HepG2 (cell line): ENCODE results near the gene CD4. TPM values are rescaled to one million over a fixed set of nuclear protein-coding genes. Genes with fewer than 3 reads are reported as not detected.

Experiments
- ATM ChIP-seq: fragments of 450-650 bp; IDR thresholded peaks from 2 replicates; pipeline ENCODE4 v1.7.1; 2017; ENCODE audit warnings: mild to moderate bottlenecking, borderline replicate concordance
- BCL6 ChIP-seq: IDR thresholded peaks from 2 replicates; pipeline ENCODE4 v1.6.1; 2016; ENCODE audit warnings: missing genetic modification reagents, missing compliant biosample characterization
- DMAP1 ChIP-seq: IDR thresholded peaks from 2 replicates; pipeline ENCODE4 v1.6.1; 2016
- FOXP1 ChIP-seq, 2 experiments: fragments of 450-650 bp in 1 of 2; IDR thresholded peaks; 2 replicates each; pipeline ENCODE4 v1.6.1; 2017 to 2018; ENCODE audit warnings: antibody characterized with exemption in 1 of 2
- GTF3A ChIP-seq: sonication (generic); formaldehyde crosslinking; conservative IDR thresholded peaks from 2 replicates; pipeline ENCODE4 v1.4.0; 2020; ENCODE audit warnings: mild to moderate bottlenecking, missing genetic modification reagents
- HNF4G ChIP-seq, 2 experiments: sonication (generic) in 1 of 2; formaldehyde crosslinking in 1 of 2; IDR thresholded peaks; 2 replicates each; pipeline versions ENCODE4 v1.4.0 to v1.6.1; 2011 to 2020; ENCODE audit warnings: borderline replicate concordance in 2 of 2, low read depth in 2 of 2, mild to moderate bottlenecking in 2 of 2, low read length in 1 of 2, missing genetic modification reagents in 1 of 2, moderate library complexity in 1 of 2
- KDM4B ChIP-seq: sonication (generic); formaldehyde crosslinking; IDR thresholded peaks from 2 replicates; pipeline ENCODE4 v1.4.0; 2020; ENCODE audit warnings: missing genetic modification reagents
- KMT2B ChIP-seq: IDR thresholded peaks from 2 replicates; pipeline ENCODE4 v1.6.1; 2016; ENCODE audit warnings: missing genetic modification reagents, missing compliant biosample characterization
- MIER2 ChIP-seq: IDR thresholded peaks from 2 replicates; pipeline ENCODE4 v1.6.1; 2016; ENCODE audit warnings: missing biosample characterization, missing genetic modification reagents
- NFE2 ChIP-seq: sonication (generic); formaldehyde crosslinking; IDR thresholded peaks from 2 replicates; pipeline ENCODE4 v1.4.0; 2020; ENCODE audit warnings: missing genetic modification reagents
- REL ChIP-seq: sonication (generic); formaldehyde crosslinking; conservative IDR thresholded peaks from 2 replicates; pipeline ENCODE4 v1.8.0; 2022; ENCODE audit warnings: mild to moderate bottlenecking, missing genetic modification reagents, moderate library complexity
- RERE ChIP-seq: IDR thresholded peaks from 2 replicates; pipeline ENCODE4 v1.6.1; 2016; ENCODE audit warnings: low read depth, missing genetic modification reagents, missing compliant biosample characterization
- SRSF1 ChIP-seq: fragments of 200-400 bp; formaldehyde crosslinking; optimal IDR thresholded peaks from 2 replicates; pipeline ENCODE3; 2017; ENCODE audit warnings: mild to moderate bottlenecking, low read depth, low read length, moderate library complexity
- XBP1 ChIP-seq: sonication (generic); formaldehyde crosslinking; IDR thresholded peaks from 2 replicates; pipeline ENCODE4 v1.5.0; 2020; ENCODE audit warnings: missing genetic modification reagents
- ZC3H13 ChIP-seq: sonication (generic); formaldehyde crosslinking; IDR thresholded peaks from 2 replicates; pipeline ENCODE4 v1.8.1; 2023; ENCODE audit warnings: mild to moderate bottlenecking, missing genetic modification reagents, moderate library complexity
- ZFP41 ChIP-seq: sonication (generic); formaldehyde crosslinking; IDR thresholded peaks from 2 replicates; pipeline ENCODE4 v1.4.0; 2020; ENCODE audit warnings: mild to moderate bottlenecking, missing genetic modification reagents, borderline replicate concordance
- ZKSCAN8 ChIP-seq: IDR thresholded peaks from 2 replicates; pipeline ENCODE4 v1.6.1; 2016; ENCODE audit warnings: borderline replicate concordance, missing genetic modification reagents, missing compliant biosample characterization
- ZNF281 ChIP-seq: sonication (generic); formaldehyde crosslinking; IDR thresholded peaks from 2 replicates; pipeline ENCODE4 v1.4.0; 2020; ENCODE audit warnings: missing genetic modification reagents, borderline replicate concordance
- ZNF484 ChIP-seq: sonication (generic); formaldehyde crosslinking; IDR thresholded peaks from 2 replicates; pipeline ENCODE4 v1.5.1; 2020; ENCODE audit warnings: mild to moderate bottlenecking, low read depth, missing genetic modification reagents, borderline replicate concordance
- ZNF501 ChIP-seq: sonication (generic); formaldehyde crosslinking; IDR thresholded peaks from 2 replicates; pipeline ENCODE4 v1.5.1; 2020; ENCODE audit warnings: mild to moderate bottlenecking, moderate library complexity, missing genetic modification reagents
- ZNF747 ChIP-seq: sonication (generic); formaldehyde crosslinking; IDR thresholded peaks from 2 replicates; pipeline ENCODE4 v1.8.1; 2023; ENCODE audit warnings: missing genetic modification reagents, mild to moderate bottlenecking, borderline replicate concordance
- ZNF768 ChIP-seq: sonication (generic); formaldehyde crosslinking; IDR thresholded peaks from 2 replicates; pipeline ENCODE4 v1.4.0; 2020; ENCODE audit warnings: missing genetic modification reagents
- ZNF790 ChIP-seq: sonication (generic); formaldehyde crosslinking; IDR thresholded peaks from 2 replicates; pipeline ENCODE4 v1.8.0; 2022; ENCODE audit warnings: missing genetic modification reagents, mild to moderate bottlenecking, borderline replicate concordance
- polyA plus RNA-seq, 8 experiments: library from polyadenylated mRNA; depleted of rRNA in 3 of 8; stranded (reverse) in 7 of 8; unstranded in 1 of 8; fragments of >200 nt; fragmentation: Illumina TruSeq in 4 of 8; extraction: Trizol in 4 of 8; gene quantifications; 2 replicates each; pipeline versions ENCODE4 v1.2.1 to v1.2.3, GENCODE V29; 2011 to 2016; ENCODE audit warnings: low read depth in 4 of 8, missing spikeins in 1 of 8, mixed read lengths in 1 of 8; ENCODE audit not compliant: insufficient read depth in 1 of 8
- total RNA-seq, 5 experiments: library from RNA; depleted of rRNA; stranded (reverse); fragments of >200 nt; fragmentation: Illumina TruSeq; extraction: Trizol; gene quantifications; 2 replicates each; pipeline ENCODE4 v1.2.3, GENCODE V29; 2016; ENCODE audit warnings: low read depth in 1 of 5

The CD4 gene
- total and polyA plus RNA-seq, 2 of the 13 experiments (the other 11 are each of a cell fraction or from before 2014, with no cell fraction given) = 0.07 to 0.95 TPM

- no peak for TF ChIP-seq RERE
- TF ChIP-seq REL (CRISPR knock-in tag) = peak; percentile 47; the same call in 1 of the 2 replicates
- no peak for TF ChIP-seq ZNF768 (CRISPR knock-in tag)
- no peak for TF ChIP-seq ZNF484 (CRISPR knock-in tag)
- TF ChIP-seq MIER2 (CRISPR knock-in tag) = no peak
- TF ChIP-seq GTF3A = no peak
- no peak for TF ChIP-seq KDM4B (CRISPR knock-in tag)
- peak; percentile 34; the same call in 1 of the 2 replicates for TF ChIP-seq ZKSCAN8 (CRISPR knock-in tag)
- TF ChIP-seq ZNF501 (CRISPR knock-in tag) = no peak
- peak; percentile 68 for TF ChIP-seq DMAP1
- TF ChIP-seq ZNF281 (CRISPR knock-in tag) = no peak
- no peak for TF ChIP-seq ZNF747
- TF ChIP-seq XBP1 (CRISPR knock-in tag) = no peak
- TF ChIP-seq HNF4G (IDR thresholded peaks at IDR 0.05; ENCODE audit: borderline replicate concordance, low read depth, low read length) = 0 out of 2 replicates have a peak, but pooled peaks have one; percentile 9
- no peak for TF ChIP-seq HNF4G (CRISPR knock-in tag; IDR thresholded peaks at IDR 0.05; ENCODE audit: borderline replicate concordance, low read depth)
- no peak for TF ChIP-seq ZFP41 (CRISPR knock-in tag)
- no peak; the same call in 1 of the 2 replicates for TF ChIP-seq ZC3H13
- no peak for TF ChIP-seq SRSF1
- TF ChIP-seq KMT2B (CRISPR knock-in tag) = no peak
- TF ChIP-seq NFE2 = no peak
- TF ChIP-seq ATM = no peak
- no peak for TF ChIP-seq BCL6 (CRISPR knock-in tag)
- TF ChIP-seq ZNF790 (CRISPR knock-in tag) = no peak
- no peak for TF ChIP-seq FOXP1 (IDR thresholded peaks at IDR 0.05)
- no peak for TF ChIP-seq FOXP1 (CRISPR knock-in tag; IDR thresholded peaks at IDR 0.05)
These were observed 62.0 kb downstream of the CD4 start, which contains the start of gene CDCA3 (continued) for GRCh38 chr12:6851153-6851920.
